ENCODE measurements around the gene GJC1.

The GJC1 gene

DNA sequence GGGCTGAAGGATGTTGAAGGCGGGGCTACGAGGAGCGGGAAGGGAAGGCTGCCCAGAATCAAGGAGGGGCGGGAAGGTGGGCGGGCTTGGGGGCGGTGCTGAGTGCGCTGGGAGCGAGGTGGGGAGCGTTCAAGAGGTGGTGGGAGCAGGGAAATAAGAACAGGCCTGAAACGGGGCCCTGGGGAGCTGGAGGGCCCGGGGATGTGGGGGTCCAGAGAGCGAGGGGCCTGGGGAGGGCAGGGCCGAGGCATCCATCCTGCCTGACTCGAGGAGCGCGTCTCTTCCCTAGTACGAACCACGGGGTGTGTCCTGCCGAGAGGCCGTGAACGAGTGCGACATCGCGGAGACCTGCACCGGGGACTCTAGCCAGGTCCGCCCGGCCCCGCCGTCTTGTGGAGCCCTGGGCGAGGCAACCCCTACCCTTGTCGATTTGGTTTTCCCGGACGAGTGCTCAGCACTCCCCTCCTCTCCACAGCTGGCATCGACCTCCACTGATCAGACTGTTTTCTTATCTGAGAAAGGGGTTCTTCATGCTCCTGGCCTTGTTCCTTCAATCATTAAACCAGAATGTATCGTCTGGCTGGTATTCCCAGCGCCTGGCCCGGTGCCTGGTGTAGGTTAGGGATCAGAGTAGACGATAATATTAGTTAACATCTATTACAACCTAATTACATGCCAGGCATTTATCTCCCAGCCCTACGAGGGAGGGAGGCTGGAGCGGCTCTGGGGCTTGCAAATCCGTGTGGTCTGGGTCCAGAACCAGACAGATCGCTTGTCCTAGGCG is 54.1 kb downstream of the GJC1 start:
- no peak for DNase-seq

DNA sequence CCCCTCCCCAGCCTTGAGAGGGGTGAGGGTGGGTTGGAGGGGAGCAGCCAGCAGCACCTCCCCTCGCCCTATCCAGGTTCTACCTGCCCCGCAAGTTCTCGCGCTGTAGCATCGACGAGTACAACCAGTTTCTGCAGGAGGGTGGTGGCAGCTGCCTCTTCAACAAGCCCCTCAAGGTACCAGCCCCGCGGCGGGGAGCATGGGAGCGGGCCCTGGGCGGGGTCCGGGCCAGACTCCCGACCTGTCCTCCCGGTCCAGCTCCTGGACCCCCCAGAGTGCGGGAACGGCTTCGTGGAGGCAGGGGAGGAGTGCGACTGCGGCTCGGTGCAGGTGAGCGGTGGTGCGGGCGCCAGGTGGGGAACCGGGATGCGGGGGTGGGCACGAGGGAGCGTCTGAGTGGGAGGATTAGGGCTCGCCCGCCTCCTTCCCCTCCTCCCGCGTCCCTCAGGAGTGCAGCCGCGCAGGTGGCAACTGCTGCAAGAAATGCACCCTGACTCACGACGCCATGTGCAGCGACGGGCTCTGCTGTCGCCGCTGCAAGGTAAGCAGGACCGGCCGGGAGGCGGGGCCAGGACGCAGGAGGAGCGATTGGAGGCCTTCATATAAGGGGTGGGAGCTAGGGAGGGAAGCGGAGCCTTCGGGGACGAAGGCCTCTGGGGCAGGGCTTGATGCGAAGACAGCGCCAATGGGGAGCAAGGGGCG is 54.8 kb downstream of the GJC1 start:
- peak; percentile 97 for DNase-seq

DNA sequence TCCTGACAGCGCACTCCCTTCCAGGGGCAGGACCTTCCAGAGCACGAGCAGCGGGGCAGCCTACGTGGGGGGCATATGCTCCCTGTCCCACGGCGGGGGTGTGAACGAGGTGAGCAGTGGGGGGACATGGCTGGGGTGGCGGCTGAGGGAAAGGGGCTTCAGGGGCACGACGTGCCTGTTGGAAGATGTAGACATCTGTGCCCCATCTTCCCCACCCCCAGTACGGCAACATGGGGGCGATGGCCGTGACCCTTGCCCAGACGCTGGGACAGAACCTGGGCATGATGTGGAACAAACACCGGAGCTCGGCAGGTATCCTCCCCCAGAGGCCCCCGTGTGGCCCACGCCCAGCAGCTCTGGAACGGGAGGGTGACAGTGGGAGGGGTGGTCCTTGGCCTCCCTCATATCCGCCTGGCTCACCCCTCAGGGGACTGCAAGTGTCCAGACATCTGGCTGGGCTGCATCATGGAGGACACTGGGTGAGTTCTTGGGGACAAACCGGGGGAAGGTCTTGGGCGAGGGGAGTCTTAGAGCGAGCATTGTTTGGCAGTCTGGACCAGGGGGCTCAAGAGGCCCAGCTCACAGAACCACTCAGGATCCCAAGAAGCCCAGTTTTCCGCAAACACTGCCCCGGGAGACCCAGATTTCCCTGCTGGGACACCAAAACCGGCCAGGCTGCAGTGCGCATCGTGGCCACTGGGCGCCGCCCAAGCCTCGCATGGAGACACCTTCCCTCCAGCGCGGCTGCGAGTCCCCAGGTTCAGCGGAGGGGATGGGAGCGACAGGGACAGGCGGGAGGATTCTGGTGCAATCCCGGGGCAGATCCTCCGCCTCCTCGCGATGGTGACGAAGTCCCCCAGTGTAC is 55.6 kb downstream of the GJC1 start:
- peak; percentile 88 for DNase-seq

DNA sequence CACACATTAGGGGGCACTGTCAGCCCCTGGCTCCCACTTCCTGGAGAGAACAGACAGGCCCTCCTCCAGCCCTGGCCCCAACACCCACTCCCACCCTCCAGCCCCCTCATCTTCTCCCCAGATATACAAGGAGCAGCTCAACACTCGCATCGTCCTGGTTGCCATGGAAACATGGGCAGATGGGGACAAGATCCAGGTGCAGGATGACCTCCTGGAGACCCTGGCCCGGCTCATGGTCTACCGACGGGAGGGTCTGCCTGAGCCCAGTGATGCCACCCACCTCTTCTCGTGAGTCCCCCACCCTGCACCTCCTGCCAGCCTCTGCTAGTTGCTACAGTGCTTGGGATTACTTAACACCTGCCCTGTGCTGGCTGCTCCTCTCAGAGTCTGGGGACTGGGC is 56.9 kb downstream of the GJC1 start:
- no peak for DNase-seq

DNA sequence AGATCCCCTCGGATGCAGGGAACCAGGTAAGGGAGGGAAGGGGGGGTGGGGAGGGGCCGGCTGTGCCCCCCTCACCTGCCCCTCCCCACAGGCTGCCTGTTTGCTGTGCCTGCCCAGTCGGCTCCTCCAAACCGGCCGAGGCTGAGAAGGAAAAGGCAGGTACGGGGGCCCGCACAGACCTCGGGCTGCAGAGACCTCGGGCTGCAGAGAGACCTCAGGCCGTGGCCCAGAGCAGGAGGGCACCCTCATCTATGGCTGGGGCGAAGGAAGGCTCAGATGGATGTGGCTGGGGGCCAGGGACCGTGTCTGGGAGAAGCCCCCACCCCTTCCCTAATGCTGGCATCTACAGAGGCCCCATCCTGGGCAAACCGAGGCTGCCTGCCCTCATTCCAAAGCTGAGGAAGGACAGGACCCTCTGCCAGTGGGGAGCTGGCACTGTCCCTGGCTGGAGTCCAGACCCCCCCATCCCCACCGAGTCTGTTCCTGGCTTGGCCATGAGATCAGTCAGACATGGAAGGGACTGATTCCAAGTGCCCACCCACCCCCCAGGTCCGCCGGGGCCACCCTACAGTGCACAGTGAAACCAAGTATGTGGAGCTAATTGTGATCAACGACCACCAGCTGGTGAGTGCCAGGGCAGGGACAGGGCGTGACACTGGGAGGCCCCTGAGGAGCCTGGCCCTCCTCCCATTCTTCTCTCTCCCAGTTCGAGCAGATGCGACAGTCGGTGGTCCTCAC is 57.6 kb downstream of the GJC1 start:
- no peak for DNase-seq

DNA sequence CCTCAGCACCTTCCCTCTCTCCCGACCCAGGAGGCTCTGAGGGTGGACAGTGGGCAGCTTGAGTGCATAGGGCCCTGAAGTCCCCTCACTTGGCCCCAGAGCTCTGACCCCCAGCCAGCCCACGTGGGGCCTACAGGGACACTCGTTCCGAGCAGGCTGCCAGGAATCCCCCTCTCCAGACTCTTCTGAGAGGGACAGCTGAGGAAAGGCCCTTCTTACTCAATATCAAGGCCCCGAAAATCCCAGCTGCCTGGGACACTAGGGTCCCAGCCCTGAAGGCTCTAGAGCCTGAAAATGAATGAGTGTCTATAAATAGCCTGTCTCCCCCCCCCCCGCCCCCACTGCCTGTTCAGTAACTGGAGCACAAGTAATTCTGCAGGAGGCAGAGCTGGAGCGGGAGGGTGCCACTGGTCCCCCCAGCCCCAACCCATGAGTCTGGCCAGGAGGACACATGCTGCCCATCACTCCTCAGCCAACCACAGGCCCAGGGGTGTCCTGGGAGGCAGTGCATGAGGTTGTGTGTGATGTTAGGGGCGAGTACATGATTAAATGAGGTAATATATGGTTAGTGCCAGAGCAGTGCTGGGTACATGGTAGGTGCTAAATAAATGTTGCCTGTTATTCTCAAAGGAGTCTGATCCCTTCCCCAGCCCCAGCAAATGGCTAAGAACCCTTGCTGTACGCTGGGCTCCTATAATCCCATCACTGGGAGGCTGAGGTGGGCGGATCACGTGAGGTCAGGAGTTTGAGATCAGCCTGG is 59.7 kb downstream of the GJC1 start:
- DNase-seq, result no peak

DNA sequence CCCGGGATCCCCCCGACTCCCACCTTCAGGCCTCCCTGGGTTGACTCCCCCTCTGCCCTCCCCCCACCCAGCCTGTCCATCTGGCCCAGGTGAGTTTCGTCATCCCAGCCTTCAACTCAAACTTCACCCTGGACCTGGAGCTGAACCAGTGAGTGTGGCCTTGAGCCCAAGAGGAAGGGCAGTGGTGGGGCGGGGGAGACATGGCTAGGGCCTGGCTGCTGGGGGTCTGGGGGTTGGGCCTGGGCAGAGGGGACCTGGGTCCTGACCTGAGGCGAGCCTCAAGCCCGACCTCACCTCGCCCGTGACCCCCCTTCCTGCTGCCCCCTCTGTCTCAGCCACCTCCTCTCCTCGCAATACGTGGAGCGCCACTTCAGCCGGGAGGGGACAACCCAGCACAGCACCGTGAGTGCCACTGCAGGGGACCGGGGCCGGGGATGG is 60.4 kb downstream of the GJC1 start:
- DNase-seq, result no peak

DNA sequence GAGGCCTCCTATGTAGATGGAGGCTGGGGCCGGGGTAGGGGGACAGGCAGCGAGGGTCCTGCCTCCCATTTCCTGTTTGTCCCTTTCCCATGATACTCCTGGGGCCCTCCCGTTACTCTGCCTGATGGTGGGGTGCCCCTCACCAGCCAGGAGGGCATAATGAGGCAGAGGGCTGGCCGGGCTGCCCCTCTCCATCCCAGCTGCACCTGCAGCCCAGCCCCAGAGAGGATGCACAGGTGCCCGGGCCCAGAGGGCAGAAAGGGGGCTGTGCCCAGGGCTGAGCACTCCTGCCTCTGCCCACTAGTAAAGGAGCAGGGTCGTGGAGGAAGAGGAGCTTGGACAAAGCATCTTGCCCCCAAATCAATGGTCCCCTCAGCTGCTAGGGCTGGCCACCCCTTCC is 60.9 kb downstream of the GJC1 start:
- DNase-seq, result no peak

DNA sequence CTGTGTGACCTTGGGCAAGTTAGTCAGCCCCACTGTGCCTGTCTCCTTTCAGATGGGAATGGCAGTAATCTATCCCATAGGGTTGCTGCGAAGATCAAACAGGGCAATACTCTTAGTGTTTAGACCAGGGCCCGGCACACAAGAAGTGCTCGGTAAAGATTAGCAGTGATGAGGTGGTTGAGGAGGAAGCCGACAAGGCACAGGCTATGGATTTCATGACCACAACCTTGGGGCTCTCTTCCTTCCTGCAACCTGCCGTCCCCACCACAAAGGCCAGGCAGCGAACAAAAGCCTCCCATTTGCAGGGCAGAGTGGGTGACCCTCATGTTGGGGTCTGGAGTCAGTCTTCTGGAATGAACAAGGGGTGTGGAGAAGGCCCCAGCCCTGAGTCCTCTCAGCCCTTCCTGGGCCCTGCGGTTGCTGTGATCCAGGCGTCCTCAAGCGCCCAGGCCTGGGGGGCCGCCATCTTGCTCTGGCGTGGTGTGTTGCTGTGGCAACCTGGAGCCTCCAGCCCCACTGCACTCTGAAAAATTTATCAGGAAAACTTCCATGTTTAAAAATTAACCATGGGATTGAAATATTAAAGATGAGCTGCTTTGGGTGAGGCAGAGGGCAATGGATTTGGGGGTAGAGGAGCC is 61.5 kb downstream of the GJC1 start:
- DNase-seq, result no peak

DNA sequence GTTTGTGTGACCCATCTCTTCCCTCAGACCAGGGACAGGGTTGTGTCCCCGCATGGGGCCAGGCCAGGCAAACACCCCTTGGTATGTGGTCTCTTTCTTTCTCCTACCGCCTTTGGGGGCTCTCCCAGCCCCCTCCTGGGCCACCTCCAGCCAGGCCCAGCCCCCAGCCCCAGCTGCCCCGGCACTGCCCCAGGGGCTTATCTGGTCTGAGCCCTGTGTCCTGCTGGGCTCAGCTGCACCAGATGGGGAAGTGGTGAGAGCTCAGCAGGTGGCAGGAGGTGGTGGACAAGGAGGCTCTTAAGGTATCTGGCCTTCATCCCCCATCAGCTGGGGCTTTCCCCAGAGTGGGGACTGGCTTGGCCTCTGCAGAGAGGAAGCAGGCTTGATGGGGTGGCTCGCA is 62.6 kb downstream of the GJC1 start:
- no peak for DNase-seq

DNA sequence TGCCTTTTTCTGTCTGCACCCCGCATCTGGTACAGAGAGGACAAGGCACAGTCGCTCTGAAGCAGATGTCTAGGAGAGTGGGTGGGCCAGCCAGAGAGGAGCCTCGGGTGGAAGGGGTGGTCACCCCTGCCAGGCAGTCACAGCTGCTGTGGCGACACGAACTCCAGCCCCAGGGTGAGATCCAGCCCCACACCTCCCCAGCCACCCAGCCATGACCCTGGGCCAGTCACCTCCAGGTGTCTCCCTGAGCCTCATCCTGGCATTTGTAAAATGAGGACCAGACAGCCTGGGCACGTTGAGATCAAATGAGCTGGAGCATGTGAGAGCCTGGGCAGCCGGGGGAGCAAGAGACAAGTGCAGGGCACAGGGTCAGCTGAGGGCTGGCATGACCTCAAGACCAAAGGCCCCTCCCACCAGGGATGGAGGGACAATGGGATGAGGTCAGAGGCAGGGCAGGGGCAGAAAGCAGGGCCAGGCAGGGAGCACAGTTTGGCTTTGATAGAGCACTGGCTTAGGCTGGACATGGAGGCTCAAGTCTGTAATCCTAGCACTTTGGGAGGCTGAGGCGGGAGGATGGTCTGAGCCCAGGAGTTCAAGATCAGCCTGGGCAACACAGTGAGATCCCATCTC is 63.6 kb downstream of the GJC1 start:
- DNase-seq, result no peak

DNA sequence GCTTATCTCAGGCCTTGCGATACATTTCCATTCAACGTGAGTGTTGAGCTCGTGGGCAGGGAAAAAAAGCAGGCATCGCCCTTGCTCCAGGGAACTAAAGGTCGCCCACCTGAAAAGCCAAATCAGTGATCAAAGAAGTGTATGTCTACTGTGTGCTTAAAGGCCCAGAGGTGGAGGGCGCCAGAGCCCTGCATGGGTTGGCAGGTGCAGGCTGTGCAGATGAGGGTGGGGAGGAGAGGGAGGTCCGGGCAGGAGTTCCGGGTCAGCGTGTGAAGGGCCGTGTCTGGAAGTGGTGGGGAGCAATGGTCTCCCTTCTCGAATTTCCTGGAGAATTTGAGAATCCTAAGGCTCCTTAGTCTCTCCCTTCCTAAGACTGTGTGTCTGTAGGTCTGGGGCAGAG is 64.1 kb downstream of the GJC1 start:
- DNase-seq, result no peak

DNA sequence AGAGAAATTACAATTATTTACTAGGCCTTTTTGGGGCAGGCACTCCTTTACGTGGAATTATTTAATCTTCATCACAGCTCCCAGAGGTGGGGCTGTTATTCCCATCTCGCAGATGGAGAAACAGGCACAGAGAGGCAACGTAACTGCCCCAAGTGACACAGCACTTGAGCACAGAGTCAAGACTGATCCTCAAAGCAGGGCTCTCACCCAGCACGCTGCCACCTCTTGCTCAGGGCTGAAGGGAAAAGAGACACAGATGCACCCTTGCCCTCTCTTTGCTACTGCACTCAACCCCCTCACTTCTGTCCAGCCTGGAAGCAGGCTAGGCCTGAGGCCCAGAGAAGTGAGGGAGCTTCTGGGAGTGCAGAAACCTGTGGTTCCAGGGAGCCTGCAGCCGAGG is 66.9 kb downstream of the GJC1 start:
- DNase-seq, result no peak

DNA sequence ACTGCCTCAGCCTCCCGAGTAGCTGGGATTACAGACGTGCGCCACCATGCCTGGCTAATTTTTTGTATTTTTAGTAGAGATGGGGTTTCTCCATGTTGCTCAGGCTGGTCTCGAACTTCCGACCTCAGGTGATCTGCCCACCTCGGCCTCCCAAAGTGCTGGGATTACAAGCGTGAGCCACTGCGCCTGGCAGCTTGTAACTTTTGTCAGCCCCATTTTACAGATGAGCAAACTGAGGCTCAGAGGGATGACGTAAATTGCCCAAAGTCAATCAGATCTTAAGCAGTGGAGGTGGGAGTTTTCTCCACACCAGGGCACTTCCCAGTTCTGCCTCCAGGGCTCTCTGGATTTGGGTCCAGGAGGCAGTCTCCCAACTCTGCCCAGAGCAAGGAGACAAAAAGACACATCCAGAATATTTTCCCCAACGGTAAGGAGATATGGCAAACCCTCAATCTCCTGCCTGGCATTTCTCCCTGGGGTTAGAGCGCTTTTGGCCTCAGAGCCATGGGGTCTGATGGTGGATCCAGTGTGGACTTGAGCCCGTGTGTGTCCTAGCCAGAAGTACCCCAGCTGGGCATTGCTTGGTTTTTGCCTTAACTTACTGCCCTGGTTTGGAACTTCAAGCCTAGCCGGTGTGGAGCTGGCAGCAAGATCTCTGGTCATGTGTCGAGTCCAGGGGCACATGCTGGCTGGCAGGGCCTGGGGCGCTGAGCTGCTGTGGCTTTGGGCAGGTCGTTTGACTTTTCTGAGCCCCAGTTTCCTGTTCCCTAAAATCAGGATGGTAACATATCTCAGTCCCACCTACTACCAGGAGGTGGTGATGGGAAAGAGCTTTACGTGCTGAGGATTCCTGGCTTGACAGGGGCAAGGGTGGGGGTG is 67.9 kb downstream of the GJC1 start:
- no peak for DNase-seq

DNA sequence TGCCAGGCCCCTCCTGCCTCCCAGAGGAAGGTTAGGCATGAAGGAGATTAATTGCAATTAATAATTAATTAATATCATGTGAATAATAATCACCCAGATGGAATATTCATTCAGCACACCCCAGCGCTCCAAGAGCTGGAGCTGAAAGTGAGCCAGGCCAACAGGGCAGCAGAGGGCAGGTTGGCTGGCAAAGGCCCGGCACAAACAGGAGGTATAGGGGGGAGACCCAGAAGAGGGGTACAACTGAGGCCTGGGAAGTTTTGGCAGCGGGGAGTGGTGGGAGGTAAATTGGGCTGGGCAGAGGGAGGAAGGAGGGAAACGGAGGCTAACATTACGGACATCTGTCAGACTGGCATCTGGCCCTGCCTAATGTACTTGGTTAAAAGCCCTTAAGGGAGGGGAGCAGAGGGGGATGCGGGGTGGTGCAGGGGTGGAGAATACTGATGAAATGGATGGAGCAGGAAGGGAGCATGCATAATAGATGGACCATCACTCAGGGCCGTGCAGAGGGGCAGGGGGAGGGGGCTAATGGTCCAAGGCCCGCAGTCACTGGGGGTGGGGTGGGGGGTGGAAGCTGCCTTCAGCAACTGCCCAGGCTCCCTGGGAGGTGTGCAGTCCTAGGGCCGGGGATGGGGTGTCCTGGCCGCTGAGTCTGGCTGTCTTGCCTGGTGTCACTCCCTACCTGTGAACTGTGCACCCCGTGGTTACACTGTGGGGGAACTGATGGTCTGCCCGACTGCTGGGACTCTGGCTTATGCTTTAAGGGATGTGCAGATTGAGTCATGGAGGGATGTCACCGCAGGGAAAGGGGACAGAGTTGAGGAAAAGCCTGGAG is 69.4 kb downstream of the GJC1 start:
- DNase-seq, result no peak

DNA sequence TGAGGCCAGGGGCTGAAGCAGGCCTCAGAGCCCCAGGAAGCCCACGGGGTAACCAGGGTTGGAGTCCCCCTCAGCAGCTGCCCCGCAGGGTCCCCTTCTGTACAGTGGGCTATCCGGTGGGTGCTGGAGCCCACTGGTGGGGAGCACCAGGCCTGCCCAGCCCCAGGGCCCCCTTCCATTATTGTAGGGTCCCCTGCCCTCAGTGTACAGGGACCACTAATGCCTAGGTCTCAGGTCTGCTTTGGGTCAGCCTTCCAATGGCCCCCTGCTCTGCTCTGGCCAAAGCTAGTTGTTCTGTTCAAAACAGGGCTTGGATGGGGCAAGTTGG is 70.2 kb downstream of the GJC1 start:
- no peak for DNase-seq

DNA sequence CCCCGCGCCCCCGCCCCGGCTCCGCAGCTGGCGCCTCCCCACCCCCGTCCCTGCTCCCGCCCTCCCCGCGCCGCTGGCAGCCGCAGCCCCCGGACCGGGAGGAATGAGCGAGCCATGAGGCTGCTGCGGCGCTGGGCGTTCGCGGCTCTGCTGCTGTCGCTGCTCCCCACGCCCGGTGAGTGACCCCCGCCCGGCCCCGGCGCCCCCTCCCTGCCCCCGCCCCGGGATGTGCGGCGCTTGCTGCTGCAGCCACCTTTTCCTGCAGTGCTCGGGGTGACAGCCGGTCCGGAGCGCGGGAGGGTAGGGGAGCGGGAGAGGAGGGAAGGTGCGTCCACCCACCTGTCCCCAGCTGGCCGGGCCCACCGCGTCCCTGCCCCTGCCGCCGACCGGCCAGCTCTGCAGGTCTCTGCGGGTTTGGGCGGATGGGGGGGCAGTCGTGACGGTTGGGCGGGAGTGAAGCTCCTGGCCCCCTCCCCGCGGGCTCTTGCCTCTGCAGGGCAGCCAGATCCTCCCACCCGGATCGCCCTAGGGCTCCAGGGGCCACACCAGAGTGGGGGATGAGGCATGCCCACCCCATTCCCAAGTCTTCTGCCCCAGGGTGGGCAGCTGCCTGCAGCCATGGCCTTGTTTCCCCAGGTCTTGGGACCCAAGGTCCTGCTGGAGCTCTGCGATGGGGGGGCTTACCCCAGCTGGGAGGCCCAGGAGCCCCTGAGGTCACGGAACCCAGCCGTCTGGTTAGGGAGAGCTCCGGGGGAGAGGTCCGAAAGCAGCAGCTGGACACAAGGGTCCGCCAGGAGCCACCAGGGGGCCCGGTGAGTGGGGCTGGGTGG is 70.8 kb downstream of the GJC1 start:
- DNase-seq, result no peak

DNA sequence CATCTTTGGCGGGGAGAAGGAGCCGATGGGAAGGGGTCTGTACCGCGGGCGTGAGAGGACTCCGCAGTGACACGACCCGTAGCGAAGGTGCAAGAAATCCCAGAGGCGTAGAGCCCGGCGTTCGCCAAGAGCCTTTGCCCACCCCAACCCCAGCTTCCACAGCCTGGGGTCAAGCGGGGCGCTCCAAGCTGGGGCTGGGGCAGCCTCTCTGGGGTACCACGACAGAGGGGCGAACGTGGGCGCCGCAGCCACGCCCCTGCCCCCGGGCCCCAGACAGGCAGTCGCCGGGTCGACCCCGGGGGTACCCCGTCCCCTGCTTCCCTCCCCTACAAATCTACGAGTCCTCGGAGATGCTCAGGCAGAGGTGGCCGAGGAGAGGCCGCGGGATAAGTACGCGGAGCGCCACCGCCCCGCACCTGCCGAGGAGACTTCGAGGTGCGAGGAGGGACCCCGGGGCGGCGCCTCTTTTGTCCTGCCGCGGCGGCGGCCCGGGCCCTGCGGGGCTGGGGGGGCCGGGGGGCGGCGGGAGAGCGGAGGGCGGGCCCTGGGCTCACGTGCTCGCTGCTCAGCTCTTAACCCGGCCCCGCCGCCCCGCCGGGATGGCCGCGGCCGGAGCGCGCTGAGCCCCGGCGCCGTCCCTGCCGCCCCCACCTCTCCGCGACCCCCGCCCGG is 71.5 kb downstream of the GJC1 start, which contains the start of gene ADAM11:
Gene ADAM11 (plus strand): TSS at position 575 of the 672 bp plus-strand sequence. CDS start 212 bp downstream, outside the sequence.
- no peak for DNase-seq
